ENCODE measurements around the gene RABGGTB.
"Not testable (repeated sequence)": the region's sequence is repeated elsewhere in the genome, so short reads cannot be mapped to it uniquely, and the experiment has no call there.

The RABGGTB gene

GRCh38 chr1:75796376-75797272 is 10.6 kb downstream of the RABGGTB start, which contains the start of gene MSH4:
Gene MSH4 (plus strand): TSS chr1:75796882. CDS start chr1:75796986, 104 bp downstream.
- no peak for DNase-seq

GRCh38 chr1:75797273-75797588 is 11.2 kb downstream of the RABGGTB start:
- no peak for DNase-seq

- DNase-seq: no peak
These were observed 11.7 kb downstream of the RABGGTB start for GRCh38 chr1:75797606-75798216.

DNA sequence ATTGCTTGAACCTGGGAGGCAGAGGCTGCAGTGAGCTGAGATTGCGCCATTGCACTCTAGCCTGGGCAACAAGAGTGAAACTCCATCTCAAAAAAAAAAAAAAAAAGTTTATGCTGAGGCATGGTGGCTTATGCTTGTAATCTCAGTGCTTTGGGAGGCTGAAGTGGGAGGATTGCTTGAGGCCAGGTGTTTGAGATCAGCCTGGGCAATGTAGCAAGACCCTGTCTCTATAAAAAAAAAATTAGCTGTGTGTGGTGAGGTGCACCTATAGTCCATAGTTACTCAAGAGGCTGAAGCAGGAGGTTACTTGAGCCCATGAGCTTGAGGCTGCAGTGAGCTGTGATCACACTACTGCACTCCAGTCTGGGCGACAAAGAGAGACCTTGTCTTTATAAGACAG is 15.4 kb downstream of the RABGGTB start:
- not testable (repeated sequence) for DNase-seq

DNA sequence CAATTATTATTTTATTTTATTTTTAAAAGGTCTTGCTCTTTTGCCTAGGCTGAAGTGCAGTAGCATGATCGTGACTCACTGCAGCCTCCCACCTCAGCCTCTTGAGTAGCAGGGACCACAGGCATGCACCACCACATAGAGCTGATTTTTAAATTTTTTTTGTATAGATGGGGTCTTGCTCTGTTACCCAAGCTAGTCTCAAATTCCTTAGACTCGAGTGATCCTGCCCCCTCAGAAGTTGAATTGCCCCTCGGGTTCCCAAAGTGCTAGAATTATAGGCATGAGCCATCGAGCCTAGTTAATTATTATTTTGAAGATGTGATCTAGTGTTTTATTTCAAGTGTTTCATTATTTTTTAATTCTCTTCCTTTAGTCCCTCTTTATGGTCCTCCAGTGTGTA is 22.9 kb downstream of the RABGGTB start:
- DNase-seq: no peak

- not testable (repeated sequence) for DNase-seq
These were observed 24.1 kb downstream of the RABGGTB start for GRCh38 chr1:75810113-75810512.

- DNase-seq: no peak
These were observed 25.3 kb downstream of the RABGGTB start for GRCh38 chr1:75811211-75811981.

DNA sequence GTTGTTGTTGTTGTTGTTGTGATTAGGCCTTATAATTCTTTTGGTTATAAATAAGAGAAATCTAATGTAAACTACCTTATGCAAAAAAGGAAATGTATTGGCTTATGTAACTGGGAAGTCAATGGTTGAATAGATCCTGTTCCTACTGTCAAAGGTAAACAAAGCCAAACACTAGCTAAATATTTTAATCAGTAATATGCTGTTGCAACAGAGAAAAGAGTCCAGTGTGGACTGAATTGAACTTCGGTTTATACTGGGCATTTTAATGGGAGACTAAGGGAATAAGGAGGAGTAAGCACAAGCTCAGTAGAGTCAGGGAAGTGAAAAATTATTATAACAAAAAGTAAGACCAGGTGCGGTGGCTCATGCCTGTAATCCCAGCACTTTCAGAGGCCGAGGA is 26.0 kb downstream of the RABGGTB start:
- no peak for DNase-seq

DNA sequence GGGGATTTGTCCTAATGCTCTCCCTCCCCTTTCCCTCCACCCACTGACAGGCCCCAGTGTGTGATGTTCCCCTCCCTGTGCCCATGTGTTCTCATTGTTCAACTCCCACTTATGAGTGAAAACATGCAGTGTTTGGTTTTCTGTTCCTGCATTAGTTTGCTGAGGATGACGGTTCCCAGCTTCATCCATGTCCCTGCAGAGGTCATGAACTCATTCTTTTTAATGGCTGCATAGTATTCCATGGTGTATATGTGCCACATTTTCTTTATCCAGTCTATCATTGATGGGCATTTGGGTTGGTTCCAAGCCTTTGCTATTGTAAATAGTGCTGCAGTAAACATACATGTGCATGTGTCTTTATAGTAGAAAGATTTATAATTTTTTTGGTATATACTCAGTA is 37.5 kb downstream of the RABGGTB start:
- DNase-seq: not testable (repeated sequence)

DNA sequence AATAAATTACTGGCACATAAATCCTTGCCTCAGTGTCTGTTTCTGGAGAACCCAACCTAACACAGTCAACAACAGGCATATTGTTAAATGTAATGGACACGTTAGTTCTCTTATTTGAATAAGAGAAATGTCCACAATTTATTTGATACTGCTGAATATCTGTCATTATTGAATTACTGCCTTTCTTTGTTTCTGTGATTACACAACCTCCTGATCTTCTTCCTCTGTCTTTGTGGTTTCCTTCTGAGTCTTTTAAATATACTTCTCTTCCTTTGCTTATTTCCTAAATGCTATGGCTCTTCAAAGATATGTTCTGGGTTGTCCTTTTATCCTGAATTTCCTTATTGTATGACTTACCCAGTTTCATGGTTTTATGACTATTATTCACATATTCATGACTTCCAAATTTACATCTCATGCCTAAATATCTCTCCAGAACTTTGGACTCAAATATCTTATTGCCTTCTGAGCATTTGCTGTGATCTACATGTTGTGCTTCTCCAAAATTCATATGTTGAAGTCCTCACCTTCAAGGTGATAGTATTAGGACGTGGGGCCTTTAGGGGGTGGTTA is 50.6 kb downstream of the RABGGTB start:
- DNase-seq: no peak

DNA sequence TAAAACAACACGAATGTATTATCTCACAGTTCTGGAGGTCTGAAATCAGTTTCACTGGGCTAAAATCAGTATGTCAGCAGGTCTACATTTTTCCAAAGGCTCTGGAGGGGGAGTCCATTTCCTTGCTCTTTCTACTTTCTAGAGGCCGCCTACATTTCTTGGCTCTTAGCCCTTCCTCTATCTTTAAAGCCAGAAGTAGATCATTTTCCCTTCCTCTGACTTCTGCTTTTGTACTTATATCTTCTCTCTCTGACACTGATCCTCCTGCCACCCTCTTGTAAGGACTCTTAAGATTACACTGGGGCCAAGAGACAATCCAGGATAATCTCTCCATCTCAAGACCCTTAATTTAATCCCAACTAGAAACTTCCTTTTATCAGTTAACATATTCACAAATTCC is 52.0 kb downstream of the RABGGTB start:
- DNase-seq: no peak

DNA sequence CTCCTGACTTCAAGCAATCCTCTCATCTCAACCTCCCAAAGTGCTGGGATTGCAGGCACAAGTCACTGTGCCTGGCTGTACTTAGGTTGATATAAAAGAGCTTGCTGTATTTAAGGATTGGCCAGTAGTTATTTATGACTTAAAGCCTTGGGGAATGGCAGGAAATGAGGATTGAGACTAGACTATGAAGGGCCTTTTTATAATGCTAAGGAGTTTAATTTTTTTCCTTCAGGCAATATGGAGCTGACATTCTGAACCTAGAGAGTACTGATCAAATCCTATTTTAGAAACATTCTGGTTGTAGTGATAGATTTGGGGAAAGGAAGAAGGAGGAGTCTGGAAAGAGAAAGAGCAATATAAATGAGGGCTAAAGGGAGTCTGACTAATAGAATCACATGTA is 55.4 kb downstream of the RABGGTB start:
- no peak for DNase-seq

All from C1 segment of cervical spinal cord (tissue), 14 donors.